KMS-11 (cell line): ENCODE results near the gene CSMD2.

Source experiments
- H2AFZ ChIP-seq: fragments of 200-600 bp; sonication (generic); 2 replicates; pipeline ENCODE4 v1.6.1; 2016; ENCODE audit warnings: antibody characterized with exemption, mixed run types, low read depth
- H3K27ac ChIP-seq: fragments of 200-600 bp; sonication (generic); 2 replicates; pipeline ENCODE4 v1.6.1; 2016; ENCODE audit warnings: mild to moderate bottlenecking, mixed run types
- H3K27me3 ChIP-seq: fragments of 200-600 bp; sonication (generic); 2 replicates; pipeline ENCODE4 v1.6.1; 2017; ENCODE audit warnings: mild to moderate bottlenecking, low read depth, mixed run types, moderate library complexity; ENCODE audit not compliant: insufficient read depth
- H3K36me3 ChIP-seq: fragments of 200-600 bp; sonication (generic); 2 replicates; pipeline ENCODE4 v1.6.1; 2017; ENCODE audit warnings: mild to moderate bottlenecking, mixed run types; ENCODE audit not compliant: insufficient read depth
- H3K4me1 ChIP-seq: fragments of 200-600 bp; sonication (generic); 2 replicates; pipeline ENCODE4 v1.6.1; 2016; ENCODE audit warnings: mild to moderate bottlenecking, low read depth, mixed run types; ENCODE audit not compliant: poor library complexity, severe bottlenecking
- H3K4me2 ChIP-seq: fragments of 200-600 bp; sonication (generic); 2 replicates; pipeline ENCODE4 v1.7.0; 2016; ENCODE audit warnings: mild to moderate bottlenecking, mixed run types
- H3K4me3 ChIP-seq: fragments of 200-600 bp; sonication (generic); IDR thresholded peaks from 2 replicates; pipeline ENCODE4 v1.6.1; 2017; ENCODE audit warnings: low read depth, low read length, mixed read lengths; ENCODE audit not compliant: insufficient read depth
- H3K79me2 ChIP-seq: fragments of 200-600 bp; sonication (generic); 2 replicates; pipeline ENCODE4 v1.6.1; 2016; ENCODE audit warnings: low read depth, mixed run types; ENCODE audit not compliant: insufficient read depth
- H3K9ac ChIP-seq: fragments of 200-600 bp; sonication (generic); 2 replicates; pipeline ENCODE4 v1.6.1; 2016; ENCODE audit warnings: mild to moderate bottlenecking, mixed run types
- H4K20me1 ChIP-seq: fragments of 200-600 bp; sonication (generic); 2 replicates; pipeline ENCODE4 v1.6.1; 2016; ENCODE audit warnings: mild to moderate bottlenecking, mixed run types; ENCODE audit not compliant: insufficient read depth
- CTCF ChIP-seq: fragments of 200-600 bp; sonication (generic); conservative IDR thresholded peaks from 2 replicates; pipeline ENCODE4 v1.6.1; 2017; ENCODE audit warnings: low read depth, mild to moderate bottlenecking, antibody characterized with exemption, low read length, moderate library complexity, mixed read lengths

CSMD2 gene

DNA sequence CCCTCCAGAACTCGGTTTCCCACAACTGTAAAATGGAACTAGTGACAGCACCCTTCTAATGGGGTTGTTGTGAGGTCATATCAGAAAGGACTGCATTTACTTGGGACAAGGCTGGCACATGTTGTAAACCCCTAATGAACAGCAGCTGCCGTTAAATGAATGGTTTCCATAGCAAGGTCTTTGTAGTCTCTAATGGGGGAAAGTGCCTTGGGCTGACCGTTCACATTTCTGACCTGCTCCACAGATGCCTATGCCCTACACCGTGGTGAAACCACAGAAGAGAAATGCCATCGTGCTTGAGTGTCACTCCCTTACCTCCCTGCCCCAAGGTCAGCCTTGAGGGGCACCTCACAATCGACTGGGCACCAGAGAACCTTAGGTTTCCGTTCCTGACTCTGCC is 549.5 kb downstream of the CSMD2 start:
- Histone ChIP-seq H2AFZ (no peak overlapping the region), H3K4me3 (no peak overlapping the region), H3K79me2 (no peaks in the 10 kb centered on the region), H3K27me3 (peaks cover 19% of the 10 kb centered on the region), H3K4me1 (no peaks in the 10 kb centered on the region), H3K9ac (no peak overlapping the region), H4K20me1 (no peaks in the 10 kb centered on the region), H3K4me2 (no peak overlapping the region), H3K36me3 (no peaks in the 10 kb centered on the region), H3K27ac (no peak overlapping the region)
- TF ChIP-seq CTCF = no peak

- Histone ChIP-seq H4K20me1 (no peaks in the 10 kb centered on the region), H3K27ac (no peak overlapping the region), H3K4me3 (no peak overlapping the region), H3K79me2 (no peaks in the 10 kb centered on the region), H3K36me3 (no peaks in the 10 kb centered on the region), H3K27me3 (peaks cover 16% of the 10 kb centered on the region), H3K9ac (no peak overlapping the region), H2AFZ (no peak overlapping the region), H3K4me2 (no peak overlapping the region), H3K4me1 (no peaks in the 10 kb centered on the region)
- no peak for TF ChIP-seq CTCF
Measured at GRCh38 chr1:33610864-33611455, 554.1 kb downstream of the CSMD2 start.

- Histone ChIP-seq H3K27ac (no peak overlapping the region), H3K4me2 (no peak overlapping the region), H3K4me1 (no peaks in the 10 kb centered on the region), H3K79me2 (no peaks in the 10 kb centered on the region), H3K27me3 (peaks cover 11% of the 10 kb centered on the region; the same call in 1 of the 2 replicates), H3K9ac (no peak overlapping the region), H3K36me3 (no peaks in the 10 kb centered on the region), H3K4me3 (no peak overlapping the region), H2AFZ (no peak overlapping the region), H4K20me1 (no peaks in the 10 kb centered on the region)
- no peak for TF ChIP-seq CTCF
Measured at GRCh38 chr1:33610391-33610790, 554.6 kb downstream of the CSMD2 start.

- H3K9ac ChIP-seq = no peak overlapping the region
- no peak overlapping the region for H3K27ac ChIP-seq
- no peak overlapping the region for H2AFZ ChIP-seq
- no peaks in the 10 kb centered on the region for H3K36me3 ChIP-seq
- no peak overlapping the region for H3K4me3 ChIP-seq
- H3K79me2 ChIP-seq = no peaks in the 10 kb centered on the region
- no peak overlapping the region for H3K4me2 ChIP-seq
- TF ChIP-seq CTCF = no peak
- no peaks in the 10 kb centered on the region for H4K20me1 ChIP-seq
- peaks cover 8% of the 10 kb centered on the region; the same call in 1 of the 2 replicates for H3K27me3 ChIP-seq
- H3K4me1 ChIP-seq = no peaks in the 10 kb centered on the region
Measured at GRCh38 chr1:33609739-33610138, 555.3 kb downstream of the CSMD2 start.
